Measurements from ENCODE around the gene KRTAP4-12. TPM values are rescaled to one million over a fixed set of nuclear protein-coding genes. Genes with fewer than 3 reads are reported as not detected.
A peak's percentile ranks its signal among the peaks of the same experiment; 100 is the strongest.

Gene KRTAP4-12
- total and polyA plus RNA-seq, 2 of the 13 experiments (the other 11 are each of a cell fraction or from before 2014, with no cell fraction given) = not detected

DNA sequence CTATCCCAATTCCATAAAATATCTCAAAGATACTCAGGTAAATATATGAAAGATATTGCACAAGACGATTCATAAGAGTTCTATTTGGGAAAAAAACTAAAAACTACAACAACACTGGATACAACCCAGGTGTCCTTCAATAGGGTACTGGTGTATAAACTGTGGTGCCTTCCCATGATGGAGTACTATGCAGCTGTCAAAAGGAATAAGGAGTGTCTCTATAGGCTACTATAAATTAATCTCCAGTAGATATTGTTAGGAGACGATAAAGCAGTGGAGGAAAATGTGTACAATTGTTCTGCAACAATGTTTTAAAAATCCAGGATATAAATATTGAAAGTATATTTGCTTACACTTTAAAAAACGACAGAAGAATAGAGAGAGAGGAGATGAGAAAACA, 2.4 kb upstream of the KRTAP4-12 start (continued):
- no peak for TF ChIP-seq ARID5B (CRISPR knock-in tag; IDR thresholded peaks at IDR 0.05)
- TF ChIP-seq MLX (CRISPR knock-in tag; IDR thresholded peaks at IDR 0.05) = no peak
- no peak for TF ChIP-seq PRMT3 (CRISPR knock-in tag; IDR thresholded peaks at IDR 0.05; ENCODE audit: borderline replicate concordance, low read depth)
- TF ChIP-seq ZNF746 (CRISPR knock-in tag; IDR thresholded peaks at IDR 0.05) = no peak
- no peak for TF ChIP-seq TARDBP (CRISPR knock-in tag; IDR thresholded peaks at IDR 0.05)
- TF ChIP-seq TEF (CRISPR knock-in tag; IDR thresholded peaks at IDR 0.05) = no peak
- TF ChIP-seq ZNF720 (CRISPR knock-in tag; IDR thresholded peaks at IDR 0.05) = no peak
- TF ChIP-seq ZNF564 (CRISPR knock-in tag; IDR thresholded peaks at IDR 0.05) = no peak

DNA sequence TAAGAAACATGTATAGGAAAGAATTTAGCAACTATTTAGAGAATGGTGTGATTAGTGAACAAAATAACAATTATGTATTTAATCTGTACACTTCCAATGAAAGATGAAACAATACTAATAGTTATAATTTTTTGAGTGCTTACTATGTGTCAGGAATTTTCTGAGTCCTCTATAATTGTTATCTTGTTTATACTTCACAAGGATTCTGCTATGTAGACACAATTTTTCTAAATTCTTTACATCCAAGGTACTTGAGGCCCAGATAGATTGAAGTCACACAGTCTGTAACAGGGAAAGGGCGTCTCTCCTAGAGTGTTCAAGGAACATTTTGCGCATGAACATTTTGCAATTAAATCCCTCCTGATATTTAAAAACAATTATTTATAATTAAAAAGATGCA, 1.1 kb upstream of the KRTAP4-12 start:
- Histone ChIP-seq H2AFZ (ENCODE audit: low read length) (no peak overlapping the region), H3K4me1 (ENCODE audit: insufficient read depth, low read length) (no peaks in the 10 kb centered on the region), H3K4me2 (ENCODE audit: low read depth, low read length) (no peak overlapping the region), H3K79me2 (ENCODE audit: insufficient read depth, low read length) (no peaks in the 10 kb centered on the region), H3K27me3 (ENCODE audit: control insufficient read depth in 1 of 2, insufficient read depth in 2 of 2, low read length in 2 of 2) (no peaks in the 10 kb centered on the region), H3K27ac (ENCODE audit: extremely low read length, insufficient read depth, low read length) (no peak overlapping the region), H3K36me3 (replicated peaks in 1 of 2; ENCODE audit: control insufficient read depth in 1 of 2, insufficient read depth in 2 of 2, low read length in 2 of 2) (no peaks in the 10 kb centered on the region), H3K9ac (ENCODE audit: insufficient read depth, low read depth, low read length) (no peak overlapping the region), H4K20me1 (ENCODE audit: insufficient read depth, low read length) (no peaks in the 10 kb centered on the region), H3K4me3 (replicated peaks in 1 of 3; ENCODE audit: insufficient read depth in 1 of 3, low read depth in 2 of 3, low read length in 3 of 3) (no peak overlapping the region), H3K9me3 (ENCODE audit: low read length) (no peaks in the 10 kb centered on the region)
- 92% methylated on average over 2 of the region's 2 CpGs for WGBS (ENCODE audit: low lambda C conversion rate)
- in situ Hi-C loops (cut with HindIII; ENCODE audit: extremely low pct_ligation_motif_present, low pct_unique_long_range_greater_than_20kb) (no loop called here), intact Hi-C loops (cut with micrococcal nuclease; ENCODE audit: unreplicated experiment) (no loop called here)
- ChIA-PET POLR2A (no interaction called here), CTCF (ENCODE audit: low intra/inter-chr PET ratio, low total read pairs) (no interaction called here)
- BruUV-seq (replicated peaks) = no TSS peak
- FAIRE-seq = no peak
- ATAC-seq = no peak
- no peak for TF ChIP-seq IKZF5 (CRISPR knock-in tag; IDR thresholded peaks at IDR 0.05)
- no peak for TF ChIP-seq IRX3 (CRISPR knock-in tag; IDR thresholded peaks at IDR 0.05; ENCODE audit: borderline replicate concordance, low read depth)
- 0 out of 4 replicates have a peak, but pooled peaks of 1 of the 2 experiments have one; percentile 19 for TF ChIP-seq MAFK (conservative IDR thresholded peaks at IDR 0.05 in 1 of 2, IDR thresholded peaks at IDR 0.05 in 1 of 2; ENCODE audit: low read length in 2 of 2)
- no peak for DNase-seq (ENCODE audit: low spot score)
